Stomach (tissue), 9 donors: ENCODE results near the gene ATG9A. TPM values are rescaled to one million over a fixed set of nuclear protein-coding genes. Genes with fewer than 3 reads are reported as not detected.
"Not testable (repeated sequence)": the region's sequence is repeated elsewhere in the genome, so short reads cannot be mapped to it uniquely, and the experiment has no call there.

Source experiments
- DNase-seq, 2 donors: peaks; one replicate each; pipeline versions ENCODE4 v3.0.0 to v3.0.0-alpha.2; 2013 to 2019
- H3K27ac ChIP-seq, 5 donors: fragments of 200-600 bp in 4 of 5; sonication (generic) in 4 of 5; one replicate each; pipeline ENCODE4 v1.5.1; 2013 to 2019; ENCODE audit warnings: mild to moderate bottlenecking in 1 of 5, moderate library complexity in 1 of 5
- H3K27me3 ChIP-seq, 3 donors: fragments of 200-600 bp; sonication (generic); one replicate each; pipeline ENCODE4 v1.5.1; 2017 to 2019; ENCODE audit warnings: mixed run types in 1 of 3
- H3K36me3 ChIP-seq, 4 donors: fragments of 200-600 bp; sonication (generic); 1 replicate in 3 of 4; 2 replicates in 1 of 4; pipeline ENCODE4 v1.5.1; 2016 to 2019
- H3K4me1 ChIP-seq, 4 donors: fragments of 200-600 bp; sonication (generic); one replicate each; pipeline ENCODE4 v1.5.1; 2016 to 2019
- H3K4me3 ChIP-seq, 4 donors: fragments of 200-600 bp; sonication (generic) in 3 of 4; one replicate each; pipeline ENCODE4 v1.5.1; 2016 to 2019; ENCODE audit warnings: mild to moderate bottlenecking in 1 of 4
- H3K9me3 ChIP-seq, 4 donors: fragments of 200-600 bp; sonication (generic); one replicate each; pipeline ENCODE4 v1.5.1; 2016 to 2019
- CTCF ChIP-seq, 7 experiments: fragments of 450-650 bp in 4 of 7; fragments of 200-600 bp in 3 of 7; sonication (generic) in 3 of 7; IDR thresholded peaks; one replicate each; pipeline ENCODE4 v1.5.1; 2016 to 2019; ENCODE audit warnings: antibody characterized with exemption in 7 of 7, control low read depth in 2 of 7, mild to moderate bottlenecking in 1 of 7
- EP300 ChIP-seq: sonication (generic); formaldehyde crosslinking; IDR thresholded peaks from one replicate; pipeline ENCODE4 v1.6.1; 2017; ENCODE audit warnings: antibody characterized with exemption
- POLR2A ChIP-seq, 4 donors: fragments of 450-650 bp; IDR thresholded peaks; one replicate each; pipeline ENCODE4 v1.6.1; 2016; ENCODE audit warnings: antibody characterized with exemption in 4 of 4, control low read depth in 2 of 4, mild to moderate bottlenecking in 1 of 4, moderate library complexity in 1 of 4
- POLR2AphosphoS5 ChIP-seq, 3 donors: sonication (generic); formaldehyde crosslinking; IDR thresholded peaks; one replicate each; pipeline ENCODE4 v1.6.1; 2016; ENCODE audit warnings: antibody characterized with exemption in 3 of 3
- WGBS, 5 donors: extraction: QIAGEN DNeasy Blood & Tissue Kit in 3 of 5; methylation state at CpG; one replicate each; pipeline versions ENCODE4 v1.1.5 to v1.1.7; 2013 to 2018; 5-methylcytosine and 5-hydroxymethylcytosine counted together
- intact Hi-C: fragments of 100-400 bp; cut with DNase I; formaldehyde crosslinking; loops from one replicate; pipeline ENCODE4 v1.15.1; 2023; ENCODE audit warnings: low total_unique reads
- polyA plus RNA-seq, 3 donors: library from polyadenylated mRNA; stranded (reverse); fragments of 200-250 nt; gene quantifications; one replicate each; pipeline ENCODE4 v1.2.3, GENCODE V29; 2013
- total RNA-seq, 5 donors: library from RNA; depleted of rRNA; stranded (reverse); fragments of >200 nt; gene quantifications; one replicate each; pipeline versions ENCODE4 v1.1.0 to v1.2.3, GENCODE V29; 2014 to 2016
- donor health status: healthy with polysubstance abuse.
- donor health status: Bipolar disorder and iron deficiency.
- donor health status: healthy.

ATG9A gene
- total and polyA plus RNA-seq, 8 donors: 1.4 to 100 (median 16.1) TPM

GRCh38 chr2:219261024-219261855 lies 31.8 kb upstream of the ATG9A start:
- intact Hi-C loops: no loop called here
- H3K27ac ChIP-seq: no peak overlapping the region
- H3K4me1 ChIP-seq: no peaks in the 10 kb centered on the region
- peaks cover 0 to 24% (median 4%) of the 10 kb centered on the region in 3 donors for H3K27me3 ChIP-seq
- no peak overlapping the region for H3K4me3 ChIP-seq
- TF ChIP-seq EP300 (no peak), CTCF (IDR thresholded peaks at IDR 0.05) (no peak), POLR2AphosphoS5 (IDR thresholded peaks at IDR 0.05) (no peak), POLR2A (IDR thresholded peaks at IDR 0.05) (no peak)
- 62 to 68% (median 65%) methylated on average over 5 of the region's 5 CpGs for WGBS, 5 donors
- no peaks in the 10 kb centered on the region for H3K9me3 ChIP-seq
- no peaks in the 10 kb centered on the region for H3K36me3 ChIP-seq
- no peak for DNase-seq

- 83 to 90% (median 86%) methylated on average over 10 of the region's 10 CpGs for WGBS, 5 donors
- intact Hi-C loops, H3K36me3 ChIP-seq, H3K27ac ChIP-seq, H3K4me3 ChIP-seq, H3K9me3 ChIP-seq, DNase-seq: not testable (repeated sequence)
- Histone ChIP-seq H3K4me1 (peaks cover 9 to 14% (median 12%) of the 10 kb centered on the region in 4 donors), H3K27me3 (peaks cover 0 to 24% (median 4%) of the 10 kb centered on the region in 3 donors)
Observed at GRCh38 chr2:219258942-219259341, 29.5 kb upstream of the ATG9A start.

- intact Hi-C loops: no loop called here
- no peaks in the 10 kb centered on the region for H3K9me3 ChIP-seq
- H3K4me1 ChIP-seq: peaks cover 49 to 54% (median 51%) of the 10 kb centered on the region in 4 donors
- no peak for DNase-seq
- H3K27ac ChIP-seq: peak overlapping the region; percentile 88 to 98 (median 94)
- H3K27me3 ChIP-seq: peaks cover 0 to 11% (median 0%) of the 10 kb centered on the region in 3 donors
- peaks cover 12 to 18% (median 16%) of the 10 kb centered on the region in 4 donors for H3K36me3 ChIP-seq
- 23 to 26% (median 23%) methylated on average over 11 to 12 of the region's 12 CpGs for WGBS, 5 donors
- peak in 1 of 3 donors; percentile 35 for TF ChIP-seq POLR2AphosphoS5 (IDR thresholded peaks at IDR 0.05)
- no peak for TF ChIP-seq EP300
- H3K4me3 ChIP-seq: peak overlapping the region; percentile 59 to 75 (median 72)
Observed at GRCh38 chr2:219254590-219255201, 25.3 kb upstream of the ATG9A start.

GRCh38 chr2:219253753-219254589 lies 24.5 kb upstream of the ATG9A start, which contains the start of gene TUBA4A:
TSS of gene TUBA4A (minus strand) at chr2:219253918. CDS start at chr2:219253858, 60 bp downstream.
- peak; percentile 91 to 99 (median 99) for TF ChIP-seq POLR2AphosphoS5 (IDR thresholded peaks at IDR 0.05)
- TF ChIP-seq EP300: no peak
- peak in 2 of 7 experiments; percentile 16 to 28 for TF ChIP-seq CTCF (IDR thresholded peaks at IDR 0.05)
- TF ChIP-seq POLR2A (IDR thresholded peaks at IDR 0.05): peak in 2 of 4 donors; percentile 80 to 93
- peaks cover 12 to 18% (median 16%) of the 10 kb centered on the region in 4 donors for H3K36me3 ChIP-seq
- H3K27me3 ChIP-seq: peaks cover 0 to 8% (median 0%) of the 10 kb centered on the region in 3 donors
- intact Hi-C loops: no loop called here
- H3K4me3 ChIP-seq: peak within 1 kb of the TSS; percentile 59 to 75 (median 72)
- peak within 1 kb of the TSS; percentile 88 to 98 (median 94) for H3K27ac ChIP-seq
- H3K4me1 ChIP-seq: peaks cover 56 to 62% (median 58%) of the 10 kb centered on the region in 4 donors
- peak; percentile 94 for DNase-seq
- 0 to 1% (median 1%) methylated on average over 11 to 76 of the region's 76 CpGs for WGBS, 5 donors
- no peaks in the 10 kb centered on the region for H3K9me3 ChIP-seq
